Hepatocyte (in vitro differentiated cells): ENCODE measurements around the gene CTNND2.

Experiments used
- EZH2 ChIP-seq: fragments of 200-600 bp; sonication (generic); IDR thresholded peaks from 2 replicates; pipeline ENCODE4 v1.6.1; 2016; ENCODE audit warnings: antibody characterized with exemption, mild to moderate bottlenecking, borderline replicate concordance
- EZH2phosphoT487 ChIP-seq: fragments of 200-600 bp; sonication (generic); IDR thresholded peaks from one replicate; pipeline ENCODE4 v1.6.1; 2018; ENCODE audit warnings: antibody characterized with exemption, mild to moderate bottlenecking, low read depth, moderate library complexity; ENCODE audit not compliant: unreplicated experiment, severe bottlenecking
- TF ChIP-seq, protein P1 (sequence below): fragments of 200-600 bp; sonication (generic); IDR thresholded peaks from 2 replicates; pipeline ENCODE4 v1.5.1; 2016; ENCODE audit warnings: antibody characterized with exemption, mild to moderate bottlenecking; ENCODE audit not compliant: poor library complexity

DNA sequence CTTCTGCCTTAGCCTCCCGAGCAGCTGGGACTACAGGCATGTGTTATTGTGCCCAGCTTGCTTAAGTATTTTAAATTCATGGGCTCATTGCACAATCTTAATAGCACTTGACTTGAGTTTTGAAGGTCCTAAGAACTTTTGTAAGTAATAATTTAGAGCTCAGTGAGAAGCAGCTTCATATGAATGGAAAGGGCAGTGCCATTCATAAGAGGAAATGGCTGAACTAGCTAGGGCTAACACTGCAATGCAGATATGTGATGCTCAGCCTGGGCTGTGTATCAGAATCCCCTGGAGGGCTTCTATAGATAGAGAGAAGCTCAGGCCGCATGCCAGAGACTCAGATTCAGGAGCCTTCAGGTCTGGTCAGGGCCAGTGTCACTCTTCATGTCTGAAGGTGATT lies 847.7 kb downstream of the CTNND2 start:
- TF ChIP-seq, protein P1, sequence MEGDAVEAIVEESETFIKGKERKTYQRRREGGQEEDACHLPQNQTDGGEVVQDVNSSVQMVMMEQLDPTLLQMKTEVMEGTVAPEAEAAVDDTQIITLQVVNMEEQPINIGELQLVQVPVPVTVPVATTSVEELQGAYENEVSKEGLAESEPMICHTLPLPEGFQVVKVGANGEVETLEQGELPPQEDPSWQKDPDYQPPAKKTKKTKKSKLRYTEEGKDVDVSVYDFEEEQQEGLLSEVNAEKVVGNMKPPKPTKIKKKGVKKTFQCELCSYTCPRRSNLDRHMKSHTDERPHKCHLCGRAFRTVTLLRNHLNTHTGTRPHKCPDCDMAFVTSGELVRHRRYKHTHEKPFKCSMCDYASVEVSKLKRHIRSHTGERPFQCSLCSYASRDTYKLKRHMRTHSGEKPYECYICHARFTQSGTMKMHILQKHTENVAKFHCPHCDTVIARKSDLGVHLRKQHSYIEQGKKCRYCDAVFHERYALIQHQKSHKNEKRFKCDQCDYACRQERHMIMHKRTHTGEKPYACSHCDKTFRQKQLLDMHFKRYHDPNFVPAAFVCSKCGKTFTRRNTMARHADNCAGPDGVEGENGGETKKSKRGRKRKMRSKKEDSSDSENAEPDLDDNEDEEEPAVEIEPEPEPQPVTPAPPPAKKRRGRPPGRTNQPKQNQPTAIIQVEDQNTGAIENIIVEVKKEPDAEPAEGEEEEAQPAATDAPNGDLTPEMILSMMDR = no peak
- TF ChIP-seq EZH2 (no peak), EZH2phosphoT487 (no peak)
